MCF 10A (cell line): Measurements from ENCODE around the gene LRG1. TPM values are rescaled to one million over a fixed set of nuclear protein-coding genes. Genes with fewer than 3 reads are reported as not detected.

Experiments
- BruUV-seq: library from RNA; stranded (reverse); fragments of 400-500 nt; replicated peaks from 2 replicates; lab custom pipeline; 2021; lab: Mats Ljungman, UMichigan
- CTCF ChIA-PET: fragments of 300-600 bp; sonication (Branson Sonifier 250); formaldehyde crosslinking; extraction: SDS; loops from one replicate; lab custom pipeline; 2021; ENCODE audit warnings: antibody characterized with exemption, inconsistent platforms; lab: Yijun Ruan, JAX
- POLR2A ChIA-PET: fragments of 300-600, 350-650 bp; sonication (Branson Sonifier 250); formaldehyde crosslinking; extraction: SDS; loops from one replicate; lab custom pipeline; 2020; ENCODE audit warnings: antibody characterized with exemption, inconsistent platforms; lab: Yijun Ruan, JAX
- DNase-seq: peaks from one replicate; pipeline ENCODE4 v3.0.0-alpha.2; 2018; ENCODE audit not compliant: unreplicated experiment
- H3K27ac Mint-ChIP-seq: one replicate; pipeline ENCODE4 v1.8.0; 2022; ENCODE audit warnings: mild to moderate bottlenecking, low read depth, mixed read lengths; ENCODE audit not compliant: unreplicated experiment
- H3K27me3 Mint-ChIP-seq: one replicate; pipeline ENCODE4 v1.8.0; 2022; ENCODE audit warnings: mixed read lengths; ENCODE audit not compliant: insufficient read depth, unreplicated experiment
- H3K36me3 Mint-ChIP-seq: one replicate; pipeline ENCODE4 v1.8.0; 2022; ENCODE audit warnings: mild to moderate bottlenecking, moderate library complexity, mixed read lengths; ENCODE audit not compliant: insufficient read depth, unreplicated experiment
- H3K4me1 Mint-ChIP-seq: one replicate; pipeline ENCODE4 v1.8.0; 2022; ENCODE audit warnings: mixed read lengths; ENCODE audit not compliant: insufficient read depth, unreplicated experiment
- H3K4me3 Mint-ChIP-seq: one replicate; pipeline ENCODE4 v1.8.0; 2022; ENCODE audit warnings: mild to moderate bottlenecking, moderate library complexity, mixed read lengths; ENCODE audit not compliant: unreplicated experiment
- H3K9me3 Mint-ChIP-seq: one replicate; pipeline ENCODE4 v1.8.0; 2022; ENCODE audit warnings: mixed read lengths; ENCODE audit not compliant: unreplicated experiment
- intact Hi-C: fragments of 100-400 bp; cut with micrococcal nuclease; formaldehyde crosslinking; loops from 2 replicates; pipeline ENCODE4 v1.14.1; 2022
- total RNA-seq: library from RNA; stranded (reverse); gene quantifications from 2 replicates; pipeline ENCODE4 v1.2.3, GENCODE V29; 2022
- TF ChIP-seq, protein P1 (sequence below): fragments of 200-600 bp; IDR thresholded peaks from one replicate; pipeline ENCODE4 v1.8.0; 2022; ENCODE audit warnings: antibody characterized with exemption, mild to moderate bottlenecking; ENCODE audit not compliant: unreplicated experiment

The LRG1 gene
- total RNA-seq, 1 experiment from 2014 or later = 0.33 TPM

DNA sequence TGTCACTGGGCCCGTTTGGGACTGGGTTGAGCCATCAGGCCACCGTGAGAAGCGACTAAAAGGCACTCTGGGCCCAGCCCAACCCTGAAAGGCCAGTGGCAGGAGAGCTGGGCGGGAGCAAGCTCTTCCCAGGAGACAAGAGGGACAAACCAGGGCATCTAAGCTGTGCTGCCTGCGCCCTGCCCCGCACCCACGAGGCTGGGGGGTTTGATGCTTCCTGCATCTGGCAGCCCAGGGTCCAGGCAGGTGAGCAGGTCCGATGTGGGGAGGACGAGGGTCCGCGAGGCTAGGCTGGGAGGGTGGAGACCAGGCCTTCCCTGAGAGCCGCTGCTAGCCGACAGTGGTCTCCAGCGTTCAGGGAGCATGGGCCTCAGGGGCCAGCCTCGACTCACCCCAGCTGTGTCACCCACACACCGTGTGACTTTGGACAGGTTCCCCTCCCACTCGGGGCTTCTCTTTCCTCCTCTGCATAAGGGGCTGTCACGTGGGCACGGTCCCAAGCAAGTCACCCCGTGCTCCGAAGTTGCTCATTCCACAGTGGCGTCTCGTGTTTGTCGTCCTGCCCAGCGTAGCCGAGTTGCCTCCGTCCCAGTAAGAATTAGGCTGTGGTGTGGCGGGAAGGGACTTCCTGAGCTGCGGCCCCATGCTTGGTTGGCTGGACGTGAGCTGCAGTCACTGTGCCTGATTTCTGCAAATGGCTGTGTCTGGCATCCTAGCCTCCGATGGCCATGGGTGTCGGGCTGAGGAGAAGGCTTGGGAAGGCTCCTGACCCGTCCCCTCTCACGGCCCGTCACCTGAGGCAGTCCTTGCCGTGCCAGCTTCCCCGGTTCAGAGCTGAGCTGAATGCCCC is 37.3 kb downstream of the LRG1 start:
- Mint-ChIP-seq H3K36me3 (peaks cover 30% of the 10 kb centered on the region), H3K4me3 (no peak overlapping the region), H3K4me1 (peaks cover 10% of the 10 kb centered on the region), H3K9me3 (no peaks in the 10 kb centered on the region), H3K27me3 (no peaks in the 10 kb centered on the region), H3K27ac (no peak overlapping the region)
- POLR2A ChIA-PET = no interaction called here
- CTCF ChIA-PET = interaction anchor here (3.4 kb wide), 1 partner anchor 23 kb away, joined by 12 read pairs; no protein-coding TSS in a partner anchor
- DNase-seq = no peak
- intact Hi-C loops = no loop called here
- TF ChIP-seq, protein P1, sequence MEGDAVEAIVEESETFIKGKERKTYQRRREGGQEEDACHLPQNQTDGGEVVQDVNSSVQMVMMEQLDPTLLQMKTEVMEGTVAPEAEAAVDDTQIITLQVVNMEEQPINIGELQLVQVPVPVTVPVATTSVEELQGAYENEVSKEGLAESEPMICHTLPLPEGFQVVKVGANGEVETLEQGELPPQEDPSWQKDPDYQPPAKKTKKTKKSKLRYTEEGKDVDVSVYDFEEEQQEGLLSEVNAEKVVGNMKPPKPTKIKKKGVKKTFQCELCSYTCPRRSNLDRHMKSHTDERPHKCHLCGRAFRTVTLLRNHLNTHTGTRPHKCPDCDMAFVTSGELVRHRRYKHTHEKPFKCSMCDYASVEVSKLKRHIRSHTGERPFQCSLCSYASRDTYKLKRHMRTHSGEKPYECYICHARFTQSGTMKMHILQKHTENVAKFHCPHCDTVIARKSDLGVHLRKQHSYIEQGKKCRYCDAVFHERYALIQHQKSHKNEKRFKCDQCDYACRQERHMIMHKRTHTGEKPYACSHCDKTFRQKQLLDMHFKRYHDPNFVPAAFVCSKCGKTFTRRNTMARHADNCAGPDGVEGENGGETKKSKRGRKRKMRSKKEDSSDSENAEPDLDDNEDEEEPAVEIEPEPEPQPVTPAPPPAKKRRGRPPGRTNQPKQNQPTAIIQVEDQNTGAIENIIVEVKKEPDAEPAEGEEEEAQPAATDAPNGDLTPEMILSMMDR = no peak
- no TSS peak for BruUV-seq

- intact Hi-C loops = no loop called here
- Mint-ChIP-seq H3K4me3 (no peak overlapping the region), H3K27ac (no peak overlapping the region), H3K4me1 (peaks cover 8% of the 10 kb centered on the region), H3K9me3 (no peaks in the 10 kb centered on the region), H3K27me3 (no peaks in the 10 kb centered on the region), H3K36me3 (peaks cover 37% of the 10 kb centered on the region)
- BruUV-seq = no TSS peak
- ChIA-PET POLR2A (no interaction called here), CTCF (interaction anchor here (0.7 to 3.4 kb wide), 2 partner anchors 24 to 58 kb away, joined by 3 to 12 read pairs; no protein-coding TSS in a partner anchor)
- TF ChIP-seq, protein P1 = no peak
- no peak for DNase-seq
These were observed 38.1 kb downstream of the LRG1 start for GRCh38 chr19:4501691-4502090.

DNA sequence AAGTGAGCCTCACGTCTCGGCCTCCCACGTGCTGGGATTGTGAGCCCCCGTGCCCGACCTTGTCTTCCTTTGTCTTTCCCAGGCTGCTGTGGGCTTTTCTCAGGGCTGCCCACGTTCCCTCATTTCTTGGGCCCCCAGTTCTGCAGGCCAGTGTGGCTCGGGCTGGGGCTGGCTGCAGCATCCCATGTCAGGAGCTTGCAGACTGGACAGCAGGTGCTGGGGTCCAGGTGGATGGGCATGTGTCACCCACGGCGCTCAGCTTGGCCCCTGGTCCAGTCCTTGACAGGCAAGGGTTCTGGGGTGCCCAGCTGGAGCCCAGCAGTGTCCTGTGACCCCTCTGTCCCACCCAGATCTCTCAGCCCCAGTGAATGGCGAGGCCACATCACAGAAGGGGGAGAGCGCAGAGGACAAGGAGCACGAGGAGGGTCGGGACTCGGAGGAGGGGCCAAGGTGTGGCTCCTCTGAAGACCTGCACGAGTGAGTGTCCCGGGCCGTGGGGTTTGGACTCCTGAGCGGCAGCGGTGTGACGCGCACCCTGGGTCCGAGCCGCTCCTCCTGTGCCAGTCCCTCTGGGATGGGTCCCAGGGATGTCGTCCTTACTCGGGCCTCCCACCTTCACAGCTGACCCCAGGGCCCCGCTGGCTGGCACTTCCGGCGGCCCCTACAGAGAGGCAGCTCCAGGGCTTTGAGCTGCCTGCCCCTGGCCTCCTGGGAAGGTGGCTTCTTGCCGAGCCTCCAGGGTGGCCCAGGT is 38.8 kb downstream of the LRG1 start:
- no peaks in the 10 kb centered on the region for H3K9me3 Mint-ChIP-seq
- no peak overlapping the region for H3K27ac Mint-ChIP-seq
- POLR2A ChIA-PET = no interaction called here
- H3K36me3 Mint-ChIP-seq = peaks cover 37% of the 10 kb centered on the region
- no peak overlapping the region for H3K4me3 Mint-ChIP-seq
- CTCF ChIA-PET = interaction anchor here (0.7 kb wide), 1 partner anchor 57 kb away, joined by 3 read pairs; no protein-coding TSS in a partner anchor
- intact Hi-C loops = no loop called here
- no TSS peak for BruUV-seq
- no peak for DNase-seq
- TF ChIP-seq, protein P1 = no peak
- no peaks in the 10 kb centered on the region for H3K27me3 Mint-ChIP-seq
- peaks cover 1% of the 10 kb centered on the region for H3K4me1 Mint-ChIP-seq

DNA sequence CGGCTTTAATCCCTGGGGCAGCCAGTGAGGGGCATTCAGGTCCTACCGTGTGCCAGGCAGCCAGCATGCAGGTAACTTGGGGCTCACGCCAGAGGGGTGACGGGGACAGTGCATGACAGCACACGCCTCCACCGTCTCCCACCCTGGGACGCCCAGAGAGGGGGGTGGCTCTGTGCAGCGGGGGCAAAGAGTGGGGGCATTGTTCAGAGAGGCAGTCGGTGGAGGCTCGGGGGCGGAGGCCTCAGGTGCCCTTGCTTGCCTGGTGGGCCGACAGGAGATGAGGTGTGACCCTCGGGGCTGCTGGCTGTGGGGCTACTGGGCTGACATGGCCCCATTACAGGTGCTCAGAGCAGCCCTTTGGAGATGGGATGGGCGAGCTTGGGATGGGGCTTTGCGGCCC is 40.0 kb downstream of the LRG1 start:
- no peaks in the 10 kb centered on the region for H3K9me3 Mint-ChIP-seq
- TF ChIP-seq, protein P1 = no peak
- ChIA-PET POLR2A (no interaction called here), CTCF (no interaction called here)
- DNase-seq = no peak
- BruUV-seq = no TSS peak
- no peaks in the 10 kb centered on the region for H3K4me1 Mint-ChIP-seq
- H3K36me3 Mint-ChIP-seq = peaks cover 43% of the 10 kb centered on the region
- no peak overlapping the region for H3K27ac Mint-ChIP-seq
- intact Hi-C loops = no loop called here
- H3K4me3 Mint-ChIP-seq = no peak overlapping the region
- H3K27me3 Mint-ChIP-seq = no peaks in the 10 kb centered on the region
